Heart right ventricle (tissue), 16 donors: ENCODE data around the gene UBE2Q2. TPM values are rescaled to one million over a fixed set of nuclear protein-coding genes. Genes with fewer than 3 reads are reported as not detected.

Source experiments
- ATAC-seq, 8 donors: fragments of 200-7000 bp; cut with Tn5 transposase; one replicate each; pipeline ENCODE4 v1.9.1; 2020; ENCODE audit warnings: mild to moderate bottlenecking in 8 of 8, moderate library complexity in 8 of 8, moderate number of reproducible peaks in 1 of 8
- DNase-seq, 2 donors: peaks; one replicate each; pipeline ENCODE4 v3.0.0-alpha.2; 2020
- H3K27ac ChIP-seq, 10 donors: fragments of 200-600 bp; sonication (generic) in 2 of 10; one replicate each; pipeline versions ENCODE4 v1.5.0 to v1.8.0; 2020 to 2022; ENCODE audit warnings: mild to moderate bottlenecking in 3 of 10
- H3K27me3 ChIP-seq, 7 donors: fragments of 200-600 bp; one replicate each; pipeline ENCODE4 v1.8.0; 2021 to 2022; ENCODE audit warnings: mild to moderate bottlenecking in 2 of 7
- H3K36me3 ChIP-seq, 9 donors: fragments of 200-600 bp; sonication (generic) in 1 of 9; one replicate each; pipeline versions ENCODE4 v1.5.0 to v1.8.0; 2020 to 2022; ENCODE audit warnings: mild to moderate bottlenecking in 2 of 9
- H3K4me1 ChIP-seq, 9 donors: fragments of 200-600 bp; sonication (generic) in 1 of 9; one replicate each; pipeline versions ENCODE4 v1.5.0 to v1.8.0; 2020 to 2022; ENCODE audit warnings: mild to moderate bottlenecking in 4 of 9
- H3K4me3 ChIP-seq, 10 donors: fragments of 200-600 bp; sonication (generic) in 2 of 10; one replicate each; pipeline versions ENCODE4 v1.5.0 to v1.8.0; 2020 to 2022; ENCODE audit warnings: mild to moderate bottlenecking in 7 of 10, moderate library complexity in 2 of 10
- H3K9me3 ChIP-seq, 11 donors: fragments of 200-600 bp in 10 of 11; sonication (generic) in 2 of 11; one replicate each; pipeline versions ENCODE4 v1.5.0 to v1.8.0; 2013 to 2022; ENCODE audit warnings: mild to moderate bottlenecking in 2 of 11, control low read depth in 1 of 11, moderate library complexity in 1 of 11
- CTCF ChIP-seq, 9 donors: fragments of 200-600 bp; sonication (generic) in 2 of 9; IDR thresholded peaks; one replicate each; pipeline versions ENCODE4 v1.5.0 to v1.8.0; 2021 to 2022; ENCODE audit warnings: antibody characterized with exemption in 9 of 9, mild to moderate bottlenecking in 5 of 9, moderate library complexity in 1 of 9
- WGBS, 2 donors: extraction: QIAGEN DNeasy Blood & Tissue Kit; methylation state at CpG; one replicate each; pipeline ENCODE4 v1.1.7; 2013; ENCODE audit warnings: inconsistent platforms in 1 of 2; 5-methylcytosine and 5-hydroxymethylcytosine counted together
- intact Hi-C, 10 donors: fragments of 100-400 bp; cut with DNase I; formaldehyde crosslinking; loops; one replicate each; pipeline versions ENCODE4 v1.11.1 to v1.14.2; 2022
- polyA plus RNA-seq, 2 donors: library from polyadenylated mRNA; stranded (reverse); fragments of 200-250 nt; gene quantifications; one replicate each; pipeline ENCODE4 v1.2.3, GENCODE V29; 2013
- total RNA-seq, 10 donors: library from RNA; stranded (reverse); fragmentation: NEBNext Ultra II Directional in 3 of 10; extraction: Animal tissue kit (Norgen Biotek cat#: 25700) in 3 of 10; gene quantifications; one replicate each; pipeline versions ENCODE4 v1.2.1 to v1.2.4, GENCODE V29; 2021 to 2023
- donor health status: Arrhythmogenic right ventricular cardiomyopathy.
- donor health status: ischemic (EF 13 %, LVEDD 7.1; RV severe dilation, severe dysfunction).
- donor health status: healthy with polysubstance abuse.
- donor health status: DM: no; HTN: yes; CAD: no.
- donor health status: DM: no; HTN: no; CAD: no.
- donor health status: ischemic (EF 25% LVEDD 6.9; RV normal size, moderate dysfunction).
- donor health status: ischemic (EF 25% LVEDD 5.7; RV mildly dilated, moderate dysfunction).
- donor health status: healthy.
- donor health status: DM: yes; HTN: yes; CAD: no.
- donor health status: Ischemic cardiomyopathy.
- donor health status: ischemic (EF 35%, LVEDD 5.7; RV mildly dilated, moderate dysfunction).
- donor health status: nonischemic (EF 11% LVEDD 7.7; RV severe dilation, severe dysfunction).
- donor health status: DM: yes; HTN: yes; CAD: no.
- donor health status: PGD.
- donor health status: ischemic (EF 29% LVEDD 5.4; RV normal size, mild dysfunction).
- donor health status: nonischemic (EF 23%, LVEDD 6.1; RV moderate dilation, normal function).

UBE2Q2 gene
- total and polyA plus RNA-seq, 12 donors, result 12.5 to 36.5 (median 24.1) TPM

DNA sequence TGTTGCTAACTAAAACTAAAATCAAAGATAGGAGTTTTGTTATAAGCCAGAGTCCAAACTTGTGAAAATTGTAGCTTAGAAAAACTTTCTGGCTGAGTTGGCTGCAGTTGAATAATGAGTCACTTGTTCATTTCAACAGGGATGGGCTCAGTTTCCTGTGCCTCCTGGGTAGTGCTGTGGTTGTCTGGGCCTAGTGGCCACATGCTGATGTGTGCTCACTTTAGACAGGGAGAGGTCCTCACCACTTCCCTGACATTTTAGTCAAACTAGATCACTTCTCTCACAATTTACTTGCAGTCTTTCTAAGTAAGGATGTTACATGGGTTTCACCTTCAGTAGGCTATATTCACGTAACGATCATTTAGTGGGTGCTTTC is 6.3 kb upstream of the UBE2Q2 start:
- TF ChIP-seq CTCF (IDR thresholded peaks at IDR 0.05), result no peak
- H3K27me3 ChIP-seq, result no peaks in the 10 kb centered on the region
- ATAC-seq, result peak in 5 of 8 donors; percentile 30 to 79 (median 57)
- H3K4me1 ChIP-seq, result peaks cover 0 to 30% (median 19%) of the 10 kb centered on the region in 9 donors
- H3K9me3 ChIP-seq, result no peaks in the 10 kb centered on the region
- 88 to 92% methylated on average over 2 of the region's 2 CpGs for WGBS, 2 donors
- intact Hi-C loops, result no loop called here
- DNase-seq, result no peak
- no peak overlapping the region for H3K4me3 ChIP-seq
- no peaks in the 10 kb centered on the region for H3K36me3 ChIP-seq
- peak overlapping the region in 3 of 10 donors; percentile 30 to 59 (median 49) for H3K27ac ChIP-seq

DNA sequence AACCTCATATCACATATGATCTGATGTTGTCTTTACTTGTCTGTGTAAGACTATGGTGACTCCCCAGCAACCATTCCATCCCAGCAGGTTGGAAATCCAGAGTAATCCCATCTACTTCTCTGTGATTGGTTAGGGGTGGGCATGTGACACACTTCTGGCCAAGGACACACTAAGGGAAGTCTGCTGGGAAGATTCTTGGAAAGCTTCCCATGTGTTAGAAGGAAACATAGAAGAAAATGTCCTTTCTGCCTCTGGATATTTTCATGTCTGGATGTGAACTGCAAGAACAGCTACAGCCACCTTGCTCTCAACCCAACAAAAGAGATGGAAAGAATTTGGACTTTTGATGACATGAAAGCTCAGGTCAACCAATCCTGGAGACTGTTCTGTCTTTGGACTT is 2.6 kb upstream of the UBE2Q2 start:
- TF ChIP-seq CTCF (IDR thresholded peaks at IDR 0.05), result no peak
- intact Hi-C loops, result loop anchor here in 2 of 10 donors (5.0 to 10.0 kb wide), 2 partner anchors 62 to 64 kb away; partner anchors contain the start of gene FBXO22 (in 2 of the 2)
- Histone ChIP-seq H3K4me1 (peaks cover 0 to 49% (median 33%) of the 10 kb centered on the region in 9 donors), H3K27me3 (no peaks in the 10 kb centered on the region), H3K27ac (peak overlapping the region in 3 of 10 donors; percentile 3 to 33 (median 23)), H3K36me3 (no peaks in the 10 kb centered on the region), H3K9me3 (no peaks in the 10 kb centered on the region), H3K4me3 (no peak overlapping the region)
- DNase-seq (peak in 1 of 2 donors; percentile 51), ATAC-seq (peak in 4 of 8 donors; percentile 16 to 38 (median 32))

DNA sequence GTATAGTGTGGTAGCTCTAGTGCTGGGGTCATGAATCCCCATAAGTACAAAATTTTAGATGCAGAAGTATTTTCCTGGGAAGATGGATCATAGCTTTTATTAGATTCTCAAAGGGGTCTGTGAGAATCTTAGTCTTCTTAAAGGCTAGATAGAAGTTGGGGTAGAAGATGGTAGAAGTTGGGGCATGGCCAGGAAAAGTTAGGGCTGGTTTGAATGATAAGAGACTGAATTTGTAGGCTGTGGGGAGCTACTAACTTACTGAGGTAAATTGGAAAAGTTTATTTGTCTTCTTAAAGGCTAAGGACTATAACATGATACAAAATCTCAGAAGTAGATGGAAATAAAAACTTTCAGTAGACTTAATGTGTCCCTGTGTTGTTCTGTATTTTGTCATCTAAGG is 1.6 kb upstream of the UBE2Q2 start:
- Histone ChIP-seq H3K36me3 (peaks cover 0 to 2% (median 0%) of the 10 kb centered on the region in 9 donors), H3K9me3 (no peaks in the 10 kb centered on the region), H3K27ac (peak overlapping the region in 2 of 10 donors; percentile 3 to 33), H3K4me1 (peaks cover 0 to 50% (median 39%) of the 10 kb centered on the region in 9 donors), H3K27me3 (no peaks in the 10 kb centered on the region), H3K4me3 (no peak overlapping the region)
- DNase-seq (no peak), ATAC-seq (no peak)
- no peak for TF ChIP-seq CTCF (IDR thresholded peaks at IDR 0.05)
- intact Hi-C loops, result loop anchor here in 2 of 10 donors (5.0 to 10.0 kb wide), 2 partner anchors 61 to 63 kb away; partner anchors contain the start of gene FBXO22 (in 2 of the 2)

DNA sequence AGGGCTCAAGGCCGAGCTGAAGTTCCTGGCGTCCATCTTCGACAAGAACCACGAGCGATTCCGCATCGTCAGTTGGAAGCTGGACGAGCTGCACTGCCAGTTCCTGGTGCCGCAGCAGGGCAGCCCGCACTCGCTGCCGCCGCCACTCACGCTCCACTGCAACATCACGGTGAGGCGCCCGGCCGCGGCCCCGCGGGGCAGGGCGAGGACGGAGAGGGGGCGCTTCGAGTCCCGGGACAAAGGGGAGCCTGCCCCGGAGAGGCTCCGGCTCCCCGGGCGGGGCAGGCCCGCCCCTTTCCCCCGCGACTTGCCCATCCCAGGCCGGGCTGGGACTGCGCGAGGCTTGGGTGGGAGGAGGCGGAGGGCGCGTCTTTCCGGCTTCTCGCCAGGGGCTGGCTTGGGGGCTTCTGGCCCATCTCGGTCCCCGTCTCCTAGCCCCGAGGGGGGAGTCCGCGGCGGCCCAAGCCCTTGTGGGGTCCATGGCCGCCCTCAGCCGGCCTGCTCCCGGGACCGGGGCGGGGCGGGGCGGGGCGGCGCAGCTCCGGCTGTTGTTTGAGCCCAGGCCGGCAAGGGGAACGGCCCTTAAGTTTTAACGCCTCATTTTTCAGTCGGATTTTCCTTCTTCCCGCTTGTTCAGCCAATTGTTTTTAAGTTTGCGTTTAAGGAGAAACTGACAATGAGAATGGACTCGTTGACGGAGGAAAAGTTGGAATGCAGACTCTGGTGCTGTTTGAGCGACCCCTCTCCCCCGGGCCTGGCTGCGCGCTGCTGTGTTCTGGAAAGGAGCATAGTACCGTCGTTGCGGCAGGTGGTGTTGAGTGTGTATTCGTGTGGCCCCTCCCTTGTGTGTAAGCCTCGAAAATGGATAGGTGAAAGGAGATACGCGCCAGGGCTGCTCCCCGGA is 683 bp downstream of the UBE2Q2 start:
- peak overlapping the region; percentile 63 to 95 (median 85) for H3K4me3 ChIP-seq
- peak; percentile 77 to 88 (median 82) for ATAC-seq
- 0 to 1% methylated on average over 63 to 77 of the region's 77 CpGs for WGBS, 2 donors
- H3K27ac ChIP-seq, result peak overlapping the region; percentile 69 to 97 (median 94)
- DNase-seq, result peak; percentile 55 to 71
- peaks cover 0 to 68% (median 55%) of the 10 kb centered on the region in 9 donors for H3K4me1 ChIP-seq
- TF ChIP-seq CTCF (IDR thresholded peaks at IDR 0.05), result no peak
- H3K9me3 ChIP-seq, result no peaks in the 10 kb centered on the region
- peaks cover 0 to 4% (median 0%) of the 10 kb centered on the region in 9 donors for H3K36me3 ChIP-seq
- intact Hi-C loops, result loop anchor here in 2 of 10 donors (5.0 to 10.0 kb wide), 2 partner anchors 58 to 61 kb away; partner anchors contain the start of gene FBXO22 (in 2 of the 2)
- H3K27me3 ChIP-seq, result no peaks in the 10 kb centered on the region
